Measurements from ENCODE around the gene VWC2.

Gene VWC2

GRCh38 chr7:49866910-49867309 lies 93.5 kb downstream of the VWC2 start:
- H3K27ac ChIP-seq (ENCODE audit: insufficient read depth in 1 of 2, low read depth in 1 of 2, low read length in 2 of 2, poor library complexity in 1 of 2, severe bottlenecking in 2 of 2): no peak overlapping the region
- 68% methylated on average over 4 of the region's 5 CpGs for WGBS (ENCODE audit: insufficient coverage)
- CTCF ChIA-PET: no interaction called here

GRCh38 chr7:49873420-49873819 lies 100.0 kb downstream of the VWC2 start:
- 100% methylated on average over 1 of the region's 1 CpG for WGBS (ENCODE audit: insufficient coverage)
- ChIA-PET POLR2A (no interaction called here), CTCF (no interaction called here)

More at GRCh38 chr7:49866910-49867309, 93.5 kb downstream of the VWC2 start:
- no peak for DNase-seq
- H3K4me1 ChIP-seq (ENCODE audit: control extremely low read depth in 1 of 4, control insufficient read depth in 4 of 4, insufficient read depth in 4 of 4, low read length in 3 of 4): no peaks in the 10 kb centered on the region
- H3K36me3 ChIP-seq (ENCODE audit: control insufficient read depth in 4 of 4, insufficient read depth in 4 of 4, low read length in 3 of 4): no peaks in the 10 kb centered on the region
- POLR2A ChIA-PET: no interaction called here
- no peaks in the 10 kb centered on the region for H3K27me3 ChIP-seq (replicated peaks in 2 of 5; ENCODE audit: control insufficient read depth in 4 of 5, insufficient read depth in 5 of 5, low read length in 4 of 5)
- H3K9me3 ChIP-seq (ENCODE audit: control extremely low read depth in 1 of 5, control insufficient read depth in 4 of 5, insufficient read depth in 2 of 5, low read depth in 1 of 5, low read length in 4 of 5): no peaks in the 10 kb centered on the region
- no peak overlapping the region for H3K4me3 ChIP-seq (ENCODE audit: control insufficient read depth in 1 of 7, extremely low read depth in 1 of 7, insufficient read depth in 4 of 7, low read depth in 2 of 7, low read length in 6 of 7)

GRCh38 chr7:49875336-49875735 lies 101.9 kb downstream of the VWC2 start:
- Histone ChIP-seq H3K4me1 (ENCODE audit: control extremely low read depth in 1 of 4, control insufficient read depth in 4 of 4, insufficient read depth in 4 of 4, low read length in 3 of 4) (no peaks in the 10 kb centered on the region), H3K36me3 (ENCODE audit: control insufficient read depth in 4 of 4, insufficient read depth in 4 of 4, low read length in 3 of 4) (no peaks in the 10 kb centered on the region), H3K27me3 (replicated peaks in 2 of 5; ENCODE audit: control insufficient read depth in 4 of 5, insufficient read depth in 5 of 5, low read length in 4 of 5) (no peaks in the 10 kb centered on the region), H3K9me3 (ENCODE audit: control extremely low read depth in 1 of 5, control insufficient read depth in 4 of 5, insufficient read depth in 2 of 5, low read depth in 1 of 5, low read length in 4 of 5) (no peaks in the 10 kb centered on the region), H3K27ac (ENCODE audit: insufficient read depth in 1 of 2, low read depth in 1 of 2, low read length in 2 of 2, poor library complexity in 1 of 2, severe bottlenecking in 2 of 2) (no peak overlapping the region), H3K4me3 (ENCODE audit: control insufficient read depth in 1 of 7, extremely low read depth in 1 of 7, insufficient read depth in 4 of 7, low read depth in 2 of 7, low read length in 6 of 7) (no peak overlapping the region)
- no CpG with 5 or more reads among the region's 1 CpG for WGBS (ENCODE audit: insufficient coverage)
- ChIA-PET CTCF (no interaction called here), POLR2A (no interaction called here)
- no peak for DNase-seq

More at GRCh38 chr7:49873420-49873819, 100.0 kb downstream of the VWC2 start:
- DNase-seq: no peak
- Histone ChIP-seq H3K4me1 (ENCODE audit: control extremely low read depth in 1 of 4, control insufficient read depth in 4 of 4, insufficient read depth in 4 of 4, low read length in 3 of 4) (no peaks in the 10 kb centered on the region), H3K27me3 (replicated peaks in 2 of 5; ENCODE audit: control insufficient read depth in 4 of 5, insufficient read depth in 5 of 5, low read length in 4 of 5) (no peaks in the 10 kb centered on the region), H3K27ac (ENCODE audit: insufficient read depth in 1 of 2, low read depth in 1 of 2, low read length in 2 of 2, poor library complexity in 1 of 2, severe bottlenecking in 2 of 2) (no peak overlapping the region), H3K9me3 (ENCODE audit: control extremely low read depth in 1 of 5, control insufficient read depth in 4 of 5, insufficient read depth in 2 of 5, low read depth in 1 of 5, low read length in 4 of 5) (no peaks in the 10 kb centered on the region), H3K4me3 (ENCODE audit: control insufficient read depth in 1 of 7, extremely low read depth in 1 of 7, insufficient read depth in 4 of 7, low read depth in 2 of 7, low read length in 6 of 7) (no peak overlapping the region), H3K36me3 (ENCODE audit: control insufficient read depth in 4 of 4, insufficient read depth in 4 of 4, low read length in 3 of 4) (no peaks in the 10 kb centered on the region)

GRCh38 chr7:49876202-49876601 lies 102.8 kb downstream of the VWC2 start:
- no CpG with 5 or more reads among the region's 3 CpGs for WGBS (ENCODE audit: insufficient coverage)
- CTCF ChIA-PET: no interaction called here
- DNase-seq: no peak
- Histone ChIP-seq H3K27me3 (replicated peaks in 2 of 5; ENCODE audit: control insufficient read depth in 4 of 5, insufficient read depth in 5 of 5, low read length in 4 of 5) (no peaks in the 10 kb centered on the region), H3K4me3 (ENCODE audit: control insufficient read depth in 1 of 7, extremely low read depth in 1 of 7, insufficient read depth in 4 of 7, low read depth in 2 of 7, low read length in 6 of 7) (no peak overlapping the region), H3K4me1 (ENCODE audit: control extremely low read depth in 1 of 4, control insufficient read depth in 4 of 4, insufficient read depth in 4 of 4, low read length in 3 of 4) (no peaks in the 10 kb centered on the region), H3K27ac (ENCODE audit: insufficient read depth in 1 of 2, low read depth in 1 of 2, low read length in 2 of 2, poor library complexity in 1 of 2, severe bottlenecking in 2 of 2) (no peak overlapping the region), H3K9me3 (ENCODE audit: control extremely low read depth in 1 of 5, control insufficient read depth in 4 of 5, insufficient read depth in 2 of 5, low read depth in 1 of 5, low read length in 4 of 5) (no peaks in the 10 kb centered on the region), H3K36me3 (ENCODE audit: control insufficient read depth in 4 of 4, insufficient read depth in 4 of 4, low read length in 3 of 4) (no peaks in the 10 kb centered on the region)
- POLR2A ChIA-PET: no interaction called here

- POLR2A ChIA-PET: no interaction called here
- no CpG with 5 or more reads among the region's 2 CpGs for WGBS (ENCODE audit: insufficient coverage)
These were observed 104.7 kb downstream of the VWC2 start for GRCh38 chr7:49878089-49878488.

GRCh38 chr7:49878627-49879026 lies 105.2 kb downstream of the VWC2 start:
- Histone ChIP-seq H3K4me3 (ENCODE audit: control insufficient read depth in 1 of 7, extremely low read depth in 1 of 7, insufficient read depth in 4 of 7, low read depth in 2 of 7, low read length in 6 of 7) (no peak overlapping the region), H3K27ac (ENCODE audit: insufficient read depth in 1 of 2, low read depth in 1 of 2, low read length in 2 of 2, poor library complexity in 1 of 2, severe bottlenecking in 2 of 2) (no peak overlapping the region), H3K9me3 (ENCODE audit: control extremely low read depth in 1 of 5, control insufficient read depth in 4 of 5, insufficient read depth in 2 of 5, low read depth in 1 of 5, low read length in 4 of 5) (no peaks in the 10 kb centered on the region), H3K36me3 (ENCODE audit: control insufficient read depth in 4 of 4, insufficient read depth in 4 of 4, low read length in 3 of 4) (no peaks in the 10 kb centered on the region), H3K4me1 (ENCODE audit: control extremely low read depth in 1 of 4, control insufficient read depth in 4 of 4, insufficient read depth in 4 of 4, low read length in 3 of 4) (no peaks in the 10 kb centered on the region), H3K27me3 (replicated peaks in 2 of 5; ENCODE audit: control insufficient read depth in 4 of 5, insufficient read depth in 5 of 5, low read length in 4 of 5) (no peaks in the 10 kb centered on the region)
- ChIA-PET POLR2A (no interaction called here), CTCF (interaction anchor here (1.4 to 1.5 kb wide), 2 partner anchors 9 to 10 kb away, joined by 3 read pairs; no protein-coding TSS in a partner anchor)
- no peak for DNase-seq
- 83% methylated on average over 2 of the region's 3 CpGs for WGBS (ENCODE audit: insufficient coverage)

More at GRCh38 chr7:49878089-49878488, 104.7 kb downstream of the VWC2 start:
- CTCF ChIA-PET: interaction anchor here (1.4 to 1.5 kb wide), 2 partner anchors 9 to 10 kb away, joined by 3 read pairs; no protein-coding TSS in a partner anchor
- Histone ChIP-seq H3K9me3 (ENCODE audit: control extremely low read depth in 1 of 5, control insufficient read depth in 4 of 5, insufficient read depth in 2 of 5, low read depth in 1 of 5, low read length in 4 of 5) (no peaks in the 10 kb centered on the region), H3K27ac (ENCODE audit: insufficient read depth in 1 of 2, low read depth in 1 of 2, low read length in 2 of 2, poor library complexity in 1 of 2, severe bottlenecking in 2 of 2) (no peak overlapping the region), H3K27me3 (replicated peaks in 2 of 5; ENCODE audit: control insufficient read depth in 4 of 5, insufficient read depth in 5 of 5, low read length in 4 of 5) (no peaks in the 10 kb centered on the region), H3K4me3 (ENCODE audit: control insufficient read depth in 1 of 7, extremely low read depth in 1 of 7, insufficient read depth in 4 of 7, low read depth in 2 of 7, low read length in 6 of 7) (no peak overlapping the region), H3K4me1 (ENCODE audit: control extremely low read depth in 1 of 4, control insufficient read depth in 4 of 4, insufficient read depth in 4 of 4, low read length in 3 of 4) (no peaks in the 10 kb centered on the region), H3K36me3 (ENCODE audit: control insufficient read depth in 4 of 4, insufficient read depth in 4 of 4, low read length in 3 of 4) (no peaks in the 10 kb centered on the region)
- DNase-seq: no peak

- 80% methylated on average over 1 of the region's 1 CpG for WGBS (ENCODE audit: insufficient coverage)
- H3K27ac ChIP-seq (ENCODE audit: insufficient read depth in 1 of 2, low read depth in 1 of 2, low read length in 2 of 2, poor library complexity in 1 of 2, severe bottlenecking in 2 of 2): no peak overlapping the region
- ChIA-PET POLR2A (no interaction called here), CTCF (no interaction called here)
- no peaks in the 10 kb centered on the region for H3K36me3 ChIP-seq (ENCODE audit: control insufficient read depth in 4 of 4, insufficient read depth in 4 of 4, low read length in 3 of 4)
- H3K27me3 ChIP-seq (replicated peaks in 2 of 5; ENCODE audit: control insufficient read depth in 4 of 5, insufficient read depth in 5 of 5, low read length in 4 of 5): peaks cover 0 to 4% (median 0%) of the 10 kb centered on the region in 5 experiments
- H3K4me1 ChIP-seq (ENCODE audit: control extremely low read depth in 1 of 4, control insufficient read depth in 4 of 4, insufficient read depth in 4 of 4, low read length in 3 of 4): no peaks in the 10 kb centered on the region
- DNase-seq: no peak
- H3K9me3 ChIP-seq (ENCODE audit: control extremely low read depth in 1 of 5, control insufficient read depth in 4 of 5, insufficient read depth in 2 of 5, low read depth in 1 of 5, low read length in 4 of 5): no peaks in the 10 kb centered on the region
- H3K4me3 ChIP-seq (ENCODE audit: control insufficient read depth in 1 of 7, extremely low read depth in 1 of 7, insufficient read depth in 4 of 7, low read depth in 2 of 7, low read length in 6 of 7): no peak overlapping the region
These were observed 110.5 kb downstream of the VWC2 start for GRCh38 chr7:49883933-49884332.

All from common myeloid progenitor, CD34-positive (primary cell).